SK-N-SH (cell line): ENCODE measurements around the gene KCNH3. TPM values are rescaled to one million over a fixed set of nuclear protein-coding genes. Genes with fewer than 3 reads are reported as not detected.

ENCODE experiments used
- CTCF ChIA-PET: fragments of 300-600, 350-600 bp; formaldehyde crosslinking; extraction: SDS; loops from one replicate; lab custom pipeline; 2021; lab: Yijun Ruan, JAX
- POLR2A ChIA-PET: fragments of 350-600 bp; sonication (Branson Sonifier 250); formaldehyde crosslinking; extraction: SDS; loops from one replicate; lab custom pipeline; 2020; ENCODE audit warnings: antibody characterized with exemption, inconsistent platforms; lab: Yijun Ruan, JAX
- DNase-seq: peaks from one replicate; pipeline ENCODE4 v3.0.0; 2012
- H2AFZ ChIP-seq: fragments of 200-600 bp; sonication (generic); 2 replicates; pipeline ENCODE4 v1.8.1; 2016; ENCODE audit warnings: antibody characterized with exemption, mild to moderate bottlenecking, low read depth
- H3F3A ChIP-seq: fragments of 200-600 bp; sonication (generic); replicated peaks from 2 replicates; pipeline ENCODE3; 2016; ENCODE audit warnings: antibody characterized with exemption, mild to moderate bottlenecking; ENCODE audit not compliant: insufficient read depth
- H3K27ac ChIP-seq, 2 experiments: fragments of 200-500 bp in 1 of 2; fragments of 200-600 bp in 1 of 2; sonication (Bioruptor generic) in 1 of 2; sonication (generic), shearing (Covaris generic) in 1 of 2; 2 replicates each; pipeline versions ENCODE4 v1.5.1 to v1.6.1; 2014 to 2016; ENCODE audit warnings: low read depth in 2 of 2, inconsistent platforms in 1 of 2, low read length in 1 of 2, mild to moderate bottlenecking in 1 of 2, mixed read lengths in 1 of 2
- H3K27me3 ChIP-seq: fragments of 200-600 bp; sonication (generic), shearing (Covaris generic); 2 replicates; pipeline ENCODE4 v1.6.1; 2016; ENCODE audit warnings: mixed run types; ENCODE audit not compliant: insufficient read depth
- H3K36me3 ChIP-seq, 2 experiments: fragments of 200-500 bp in 1 of 2; fragments of 200-600 bp in 1 of 2; sonication (Bioruptor generic) in 1 of 2; sonication (generic) in 1 of 2; replicated peaks in 1 of 2; 2 replicates each; pipeline versions ENCODE3 to v1.5.1; 2014 to 2016; ENCODE audit warnings: low read length in 1 of 2, mild to moderate bottlenecking in 1 of 2; ENCODE audit not compliant: insufficient read depth in 2 of 2, control insufficient read depth in 1 of 2
- H3K4me1 ChIP-seq, 2 experiments: fragments of 200-500 bp in 1 of 2; fragments of 200-600 bp in 1 of 2; sonication (Bioruptor generic) in 1 of 2; sonication (generic), shearing (Covaris generic) in 1 of 2; 2 replicates each; pipeline versions ENCODE4 v1.5.1 to v1.6.1; 2014 to 2016; ENCODE audit warnings: low read depth in 1 of 2, low read length in 1 of 2, mixed run types in 1 of 2; ENCODE audit not compliant: insufficient read depth in 2 of 2, control insufficient read depth in 1 of 2
- H3K4me2 ChIP-seq: fragments of 200-600 bp; sonication (generic), shearing (Covaris generic); 2 replicates; pipeline ENCODE4 v1.6.1; 2017; ENCODE audit warnings: mixed run types
- H3K4me3 ChIP-seq, 2 experiments: fragments of 200-500 bp in 1 of 2; fragments of 200-600 bp in 1 of 2; sonication (Bioruptor generic) in 1 of 2; sonication (generic), shearing (Covaris generic) in 1 of 2; 2 replicates each; pipeline versions ENCODE4 v1.5.1 to v1.8.1; 2014 to 2016; ENCODE audit warnings: low read depth in 2 of 2, inconsistent platforms in 1 of 2, low read length in 1 of 2, mild to moderate bottlenecking in 1 of 2, mixed read lengths in 1 of 2, moderate library complexity in 1 of 2
- H3K79me2 ChIP-seq: fragments of 200-600 bp; sonication (generic); 2 replicates; pipeline ENCODE4 v1.8.1; 2017; ENCODE audit warnings: mild to moderate bottlenecking; ENCODE audit not compliant: insufficient read depth
- H3K9ac ChIP-seq: fragments of 200-600 bp; sonication (generic); 2 replicates; pipeline ENCODE4 v1.6.1; 2017; ENCODE audit warnings: mixed run types
- H3K9me2 ChIP-seq: fragments of 200-600 bp; sonication (generic); 2 replicates; pipeline ENCODE4 v1.6.1; 2017; ENCODE audit warnings: mixed run types
- H3K9me3 ChIP-seq: fragments of 200-600 bp; sonication (generic); 2 replicates; pipeline ENCODE4 v1.6.1; 2017; ENCODE audit warnings: mixed run types, mild to moderate bottlenecking, moderate library complexity
- H4K20me1 ChIP-seq: fragments of 200-600 bp; sonication (generic); 2 replicates; pipeline ENCODE4 v1.6.1; 2017; ENCODE audit warnings: mild to moderate bottlenecking, mixed run types; ENCODE audit not compliant: insufficient read depth
- ELF1 ChIP-seq: IDR thresholded peaks from 2 replicates; pipeline ENCODE4 v1.4.0; 2012
- EZH2phosphoT487 ChIP-seq: fragments of 200-600 bp; sonication (generic); IDR thresholded peaks from 2 replicates; pipeline ENCODE4 v1.6.1; 2017; ENCODE audit warnings: low read depth, mixed run types, mild to moderate bottlenecking, antibody characterized with exemption, moderate library complexity, borderline replicate concordance
- FOXJ3 ChIP-seq: sonication (generic); formaldehyde crosslinking; IDR thresholded peaks from 2 replicates; pipeline ENCODE4 v1.5.1; 2020; ENCODE audit warnings: mild to moderate bottlenecking, missing genetic modification reagents
- JUND ChIP-seq: IDR thresholded peaks from 2 replicates; pipeline ENCODE4 v1.4.0; 2012
- MXI1 ChIP-seq: IDR thresholded peaks from 2 replicates; pipeline ENCODE4 v1.6.1; 2012; ENCODE audit warnings: mild to moderate bottlenecking, low read depth, low read length, improper control_type of control experiment
- YY1 ChIP-seq: IDR thresholded peaks from 2 replicates; pipeline ENCODE4 v1.4.0; 2012; ENCODE audit warnings: low read depth, mild to moderate bottlenecking
- WGBS: methylation state at CpG from one replicate; pipeline ENCODE4 v1.1.6; 2017; ENCODE audit warnings: low lambda C conversion rate; 5-methylcytosine and 5-hydroxymethylcytosine counted together
- polyA plus RNA-seq, 3 experiments: library from polyadenylated mRNA; depleted of rRNA; stranded (reverse); fragments of >200 nt; gene quantifications; 2 replicates each; pipeline ENCODE4 v1.2.3, GENCODE V29; 2012
- TF ChIP-seq, protein P1 (sequence below): IDR thresholded peaks from 2 replicates; pipeline ENCODE4 v1.4.0; 2012; ENCODE audit warnings: low read depth
- TF ChIP-seq, protein P2 (sequence below): IDR thresholded peaks from 2 replicates; pipeline ENCODE4 v1.4.0; 2012; ENCODE audit warnings: low read depth, borderline replicate concordance
- TF ChIP-seq, protein P3 (sequence below): fragments of 200-600 bp; sonication (generic); IDR thresholded peaks from 2 replicates; pipeline ENCODE4 v1.6.1; 2017; ENCODE audit warnings: antibody characterized with exemption, mild to moderate bottlenecking, moderate library complexity
- TF ChIP-seq, protein P4 (sequence below): fragments of 150-350 bp; IDR thresholded peaks from 2 replicates; pipeline ENCODE4 v1.6.1; 2016; ENCODE audit warnings: mild to moderate bottlenecking, low read depth, low read length
- TF ChIP-seq, protein P5 (sequence below): IDR thresholded peaks from 2 replicates; pipeline ENCODE4 v1.6.1; 2012; ENCODE audit warnings: mild to moderate bottlenecking, low read depth, low read length, moderate library complexity
- TF ChIP-seq, protein P6 (sequence below): fragments of 150-350 bp; IDR thresholded peaks from 2 replicates; pipeline ENCODE4 v1.6.1; 2017; ENCODE audit warnings: antibody characterized with exemption, low read length, low read depth, borderline replicate concordance

The KCNH3 gene
- polyA plus RNA-seq, 1 of the 3 experiments (the other 2 are of a cell fraction): 3.7 TPM

DNA sequence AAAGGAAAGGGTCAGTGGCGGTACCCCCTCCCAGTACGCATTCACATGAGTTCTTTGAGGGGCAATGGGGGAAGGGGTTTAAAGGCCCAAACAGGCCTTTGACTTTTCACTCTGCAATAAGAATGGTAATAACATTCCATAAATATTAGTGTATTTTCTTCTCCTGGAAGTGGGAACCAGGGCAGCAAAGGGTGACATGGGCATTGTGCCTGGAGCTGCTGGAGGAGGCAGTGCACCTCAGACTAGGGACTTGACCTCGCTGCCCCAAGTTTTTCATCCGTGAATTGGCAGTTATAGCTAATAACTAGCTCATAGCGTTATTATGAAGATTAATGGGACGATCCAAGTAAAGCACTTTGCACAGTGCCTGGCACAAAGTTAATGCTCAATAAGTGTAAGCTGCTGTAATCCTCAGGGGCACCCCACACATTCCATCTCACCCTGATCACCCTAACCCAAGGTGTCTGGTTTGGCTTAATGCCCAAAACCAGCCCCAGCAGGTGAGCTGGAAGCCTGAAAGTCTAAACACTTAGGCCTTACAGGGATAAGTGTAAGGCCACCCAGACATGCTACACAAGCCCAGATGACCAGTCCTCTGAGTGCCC lies 2.8 kb upstream of the KCNH3 start:
- peaks cover 41% of the 10 kb centered on the region for H3F3A ChIP-seq
- CTCF ChIA-PET: interaction anchor here (0.7 to 2.9 kb wide), 7 partner anchors 22 to 194 kb away, joined by 3 to 15 read pairs (median 5); partner anchors contain the start of gene DNAJC22
- POLR2A ChIA-PET: interaction anchor here (1.0 kb wide), 1 partner anchor 9 kb away, joined by 3 read pairs; no protein-coding TSS in a partner anchor
- no peak overlapping the region for H3K4me2 ChIP-seq
- no peak overlapping the region for H3K4me3 ChIP-seq
- H3K9me2 ChIP-seq: no peaks in the 10 kb centered on the region
- no peak overlapping the region for H3K9ac ChIP-seq
- peaks cover 0 to 11% of the 10 kb centered on the region in 2 experiments; a peak in 1 of 4 replicates for H3K4me1 ChIP-seq
- TF ChIP-seq JUND: no peak
- TF ChIP-seq EZH2phosphoT487: no peak
- no peak for TF ChIP-seq FOXJ3 (CRISPR knock-in tag)
- TF ChIP-seq, protein P1, sequence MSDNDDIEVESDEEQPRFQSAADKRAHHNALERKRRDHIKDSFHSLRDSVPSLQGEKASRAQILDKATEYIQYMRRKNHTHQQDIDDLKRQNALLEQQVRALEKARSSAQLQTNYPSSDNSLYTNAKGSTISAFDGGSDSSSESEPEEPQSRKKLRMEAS: no peak
- TF ChIP-seq, protein P2, sequence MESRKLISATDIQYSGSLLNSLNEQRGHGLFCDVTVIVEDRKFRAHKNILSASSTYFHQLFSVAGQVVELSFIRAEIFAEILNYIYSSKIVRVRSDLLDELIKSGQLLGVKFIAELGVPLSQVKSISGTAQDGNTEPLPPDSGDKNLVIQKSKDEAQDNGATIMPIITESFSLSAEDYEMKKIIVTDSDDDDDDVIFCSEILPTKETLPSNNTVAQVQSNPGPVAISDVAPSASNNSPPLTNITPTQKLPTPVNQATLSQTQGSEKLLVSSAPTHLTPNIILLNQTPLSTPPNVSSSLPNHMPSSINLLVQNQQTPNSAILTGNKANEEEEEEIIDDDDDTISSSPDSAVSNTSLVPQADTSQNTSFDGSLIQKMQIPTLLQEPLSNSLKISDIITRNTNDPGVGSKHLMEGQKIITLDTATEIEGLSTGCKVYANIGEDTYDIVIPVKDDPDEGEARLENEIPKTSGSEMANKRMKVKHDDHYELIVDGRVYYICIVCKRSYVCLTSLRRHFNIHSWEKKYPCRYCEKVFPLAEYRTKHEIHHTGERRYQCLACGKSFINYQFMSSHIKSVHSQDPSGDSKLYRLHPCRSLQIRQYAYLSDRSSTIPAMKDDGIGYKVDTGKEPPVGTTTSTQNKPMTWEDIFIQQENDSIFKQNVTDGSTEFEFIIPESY: no peak
- TF ChIP-seq ELF1: no peak
- TF ChIP-seq MXI1: no peak
- TF ChIP-seq, protein P3, sequence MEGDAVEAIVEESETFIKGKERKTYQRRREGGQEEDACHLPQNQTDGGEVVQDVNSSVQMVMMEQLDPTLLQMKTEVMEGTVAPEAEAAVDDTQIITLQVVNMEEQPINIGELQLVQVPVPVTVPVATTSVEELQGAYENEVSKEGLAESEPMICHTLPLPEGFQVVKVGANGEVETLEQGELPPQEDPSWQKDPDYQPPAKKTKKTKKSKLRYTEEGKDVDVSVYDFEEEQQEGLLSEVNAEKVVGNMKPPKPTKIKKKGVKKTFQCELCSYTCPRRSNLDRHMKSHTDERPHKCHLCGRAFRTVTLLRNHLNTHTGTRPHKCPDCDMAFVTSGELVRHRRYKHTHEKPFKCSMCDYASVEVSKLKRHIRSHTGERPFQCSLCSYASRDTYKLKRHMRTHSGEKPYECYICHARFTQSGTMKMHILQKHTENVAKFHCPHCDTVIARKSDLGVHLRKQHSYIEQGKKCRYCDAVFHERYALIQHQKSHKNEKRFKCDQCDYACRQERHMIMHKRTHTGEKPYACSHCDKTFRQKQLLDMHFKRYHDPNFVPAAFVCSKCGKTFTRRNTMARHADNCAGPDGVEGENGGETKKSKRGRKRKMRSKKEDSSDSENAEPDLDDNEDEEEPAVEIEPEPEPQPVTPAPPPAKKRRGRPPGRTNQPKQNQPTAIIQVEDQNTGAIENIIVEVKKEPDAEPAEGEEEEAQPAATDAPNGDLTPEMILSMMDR: no peak
- no peak for TF ChIP-seq YY1
- TF ChIP-seq, protein P4, sequence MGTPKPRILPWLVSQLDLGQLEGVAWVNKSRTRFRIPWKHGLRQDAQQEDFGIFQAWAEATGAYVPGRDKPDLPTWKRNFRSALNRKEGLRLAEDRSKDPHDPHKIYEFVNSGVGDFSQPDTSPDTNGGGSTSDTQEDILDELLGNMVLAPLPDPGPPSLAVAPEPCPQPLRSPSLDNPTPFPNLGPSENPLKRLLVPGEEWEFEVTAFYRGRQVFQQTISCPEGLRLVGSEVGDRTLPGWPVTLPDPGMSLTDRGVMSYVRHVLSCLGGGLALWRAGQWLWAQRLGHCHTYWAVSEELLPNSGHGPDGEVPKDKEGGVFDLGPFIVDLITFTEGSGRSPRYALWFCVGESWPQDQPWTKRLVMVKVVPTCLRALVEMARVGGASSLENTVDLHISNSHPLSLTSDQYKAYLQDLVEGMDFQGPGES: no peak
- TF ChIP-seq, protein P5, sequence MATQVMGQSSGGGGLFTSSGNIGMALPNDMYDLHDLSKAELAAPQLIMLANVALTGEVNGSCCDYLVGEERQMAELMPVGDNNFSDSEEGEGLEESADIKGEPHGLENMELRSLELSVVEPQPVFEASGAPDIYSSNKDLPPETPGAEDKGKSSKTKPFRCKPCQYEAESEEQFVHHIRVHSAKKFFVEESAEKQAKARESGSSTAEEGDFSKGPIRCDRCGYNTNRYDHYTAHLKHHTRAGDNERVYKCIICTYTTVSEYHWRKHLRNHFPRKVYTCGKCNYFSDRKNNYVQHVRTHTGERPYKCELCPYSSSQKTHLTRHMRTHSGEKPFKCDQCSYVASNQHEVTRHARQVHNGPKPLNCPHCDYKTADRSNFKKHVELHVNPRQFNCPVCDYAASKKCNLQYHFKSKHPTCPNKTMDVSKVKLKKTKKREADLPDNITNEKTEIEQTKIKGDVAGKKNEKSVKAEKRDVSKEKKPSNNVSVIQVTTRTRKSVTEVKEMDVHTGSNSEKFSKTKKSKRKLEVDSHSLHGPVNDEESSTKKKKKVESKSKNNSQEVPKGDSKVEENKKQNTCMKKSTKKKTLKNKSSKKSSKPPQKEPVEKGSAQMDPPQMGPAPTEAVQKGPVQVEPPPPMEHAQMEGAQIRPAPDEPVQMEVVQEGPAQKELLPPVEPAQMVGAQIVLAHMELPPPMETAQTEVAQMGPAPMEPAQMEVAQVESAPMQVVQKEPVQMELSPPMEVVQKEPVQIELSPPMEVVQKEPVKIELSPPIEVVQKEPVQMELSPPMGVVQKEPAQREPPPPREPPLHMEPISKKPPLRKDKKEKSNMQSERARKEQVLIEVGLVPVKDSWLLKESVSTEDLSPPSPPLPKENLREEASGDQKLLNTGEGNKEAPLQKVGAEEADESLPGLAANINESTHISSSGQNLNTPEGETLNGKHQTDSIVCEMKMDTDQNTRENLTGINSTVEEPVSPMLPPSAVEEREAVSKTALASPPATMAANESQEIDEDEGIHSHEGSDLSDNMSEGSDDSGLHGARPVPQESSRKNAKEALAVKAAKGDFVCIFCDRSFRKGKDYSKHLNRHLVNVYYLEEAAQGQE: no peak
- TF ChIP-seq, protein P6, sequence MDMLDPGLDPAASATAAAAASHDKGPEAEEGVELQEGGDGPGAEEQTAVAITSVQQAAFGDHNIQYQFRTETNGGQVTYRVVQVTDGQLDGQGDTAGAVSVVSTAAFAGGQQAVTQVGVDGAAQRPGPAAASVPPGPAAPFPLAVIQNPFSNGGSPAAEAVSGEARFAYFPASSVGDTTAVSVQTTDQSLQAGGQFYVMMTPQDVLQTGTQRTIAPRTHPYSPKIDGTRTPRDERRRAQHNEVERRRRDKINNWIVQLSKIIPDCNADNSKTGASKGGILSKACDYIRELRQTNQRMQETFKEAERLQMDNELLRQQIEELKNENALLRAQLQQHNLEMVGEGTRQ: no peak
- no peaks in the 10 kb centered on the region for H4K20me1 ChIP-seq
- no peak overlapping the region for H2AFZ ChIP-seq
- H3K27ac ChIP-seq: 0 out of 4 replicates have a peak overlapping the region, but pooled peaks of 1 of the 2 experiments have one; percentile 18
- WGBS: 83% methylated on average over 6 of the region's 6 CpGs
- no peaks in the 10 kb centered on the region for H3K9me3 ChIP-seq
- H3K36me3 ChIP-seq: peaks cover 0 to 4% of the 10 kb centered on the region in 2 experiments
- H3K79me2 ChIP-seq: no peaks in the 10 kb centered on the region
- H3K27me3 ChIP-seq: no peaks in the 10 kb centered on the region
- DNase-seq: no peak
